ENCODE data around the gene CTNNB1.
"Not testable (repeated sequence)": the region's sequence is repeated elsewhere in the genome, so short reads cannot be mapped to it uniquely, and the experiment has no call there.

Gene CTNNB1

DNA sequence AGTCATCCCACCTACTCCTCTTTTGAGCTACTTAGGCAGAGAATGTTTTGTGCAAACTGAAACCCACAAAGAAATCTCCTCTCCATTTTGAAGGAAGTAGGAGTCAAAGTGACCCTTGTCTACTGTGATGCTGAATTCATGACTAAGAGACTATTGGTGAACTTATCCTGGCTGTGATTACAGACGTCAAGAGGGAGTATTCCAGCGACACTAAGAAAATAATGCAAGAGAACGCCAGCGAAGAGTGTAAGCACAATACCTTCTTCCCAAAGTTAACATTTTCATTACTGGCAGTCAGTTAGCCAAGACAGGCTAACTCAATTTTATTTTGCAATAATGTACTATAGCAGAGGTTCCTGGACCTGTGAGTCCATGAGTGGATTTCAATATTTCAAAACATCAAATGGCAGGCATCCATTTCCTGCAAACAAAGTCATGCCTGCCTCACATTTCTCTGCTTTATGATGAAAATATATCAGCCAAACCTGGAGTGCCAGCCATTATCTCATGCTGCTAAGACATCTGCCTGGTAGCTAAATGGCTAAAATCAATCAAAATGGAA lies 59.0 kb downstream of the CTNNB1 start:
- DNase-seq (ENCODE audit: low spot score): no peak

GRCh38 chr3:41259449-41260062 lies 60.3 kb downstream of the CTNNB1 start:
- no peak for DNase-seq (ENCODE audit: low spot score)

GRCh38 chr3:41260063-41260450 lies 60.8 kb downstream of the CTNNB1 start:
- no peak for DNase-seq (ENCODE audit: low spot score)

DNA sequence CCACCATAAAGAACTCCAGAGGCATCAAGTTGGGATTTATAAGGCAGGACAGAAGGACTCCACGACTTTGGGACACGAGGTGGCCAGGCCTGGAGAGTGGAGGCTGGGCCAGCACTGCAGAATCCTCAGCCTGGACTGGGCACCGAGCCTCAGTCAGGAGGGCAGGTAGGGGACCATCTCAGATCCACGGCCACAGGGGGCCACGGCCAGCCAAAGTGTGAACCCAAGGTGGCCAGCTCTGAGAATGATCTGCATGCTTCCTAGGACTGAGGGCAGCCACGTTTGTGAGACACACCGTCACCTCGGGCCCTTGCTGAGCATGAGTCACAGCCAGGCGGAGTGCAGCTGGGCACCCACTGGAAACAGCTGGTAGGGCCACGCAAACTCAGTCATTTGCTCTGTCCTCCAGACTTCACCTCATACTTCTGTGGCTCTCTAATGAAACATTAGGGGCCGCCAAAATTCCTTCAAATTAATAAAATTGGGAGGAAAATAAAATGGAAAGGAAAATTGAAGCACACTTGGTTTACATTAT lies 65.8 kb downstream of the CTNNB1 start:
- DNase-seq (ENCODE audit: low spot score): no peak

DNA sequence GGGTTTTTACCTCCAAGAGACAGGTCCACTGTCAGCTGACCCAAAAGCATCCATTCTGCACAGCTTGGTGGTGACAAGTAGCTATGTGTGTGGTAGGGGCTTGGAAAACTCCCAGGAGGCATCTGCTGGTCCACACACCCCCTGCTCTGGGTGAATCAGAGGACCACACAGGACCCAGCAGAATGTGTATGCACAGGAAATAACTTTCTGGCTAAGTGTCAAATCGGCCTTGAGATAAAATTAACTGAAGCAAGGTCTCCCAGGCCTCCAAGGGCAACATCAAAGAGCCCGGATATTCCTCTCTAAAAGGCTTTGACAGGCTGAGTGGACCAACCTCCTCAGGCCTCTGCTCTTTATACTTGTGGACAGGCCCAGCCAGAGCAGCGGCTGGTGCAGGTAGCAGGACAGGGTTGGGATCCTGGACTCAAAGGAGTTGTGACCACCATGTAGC lies 66.5 kb downstream of the CTNNB1 start:
- DNase-seq (ENCODE audit: low spot score): no peak

DNA sequence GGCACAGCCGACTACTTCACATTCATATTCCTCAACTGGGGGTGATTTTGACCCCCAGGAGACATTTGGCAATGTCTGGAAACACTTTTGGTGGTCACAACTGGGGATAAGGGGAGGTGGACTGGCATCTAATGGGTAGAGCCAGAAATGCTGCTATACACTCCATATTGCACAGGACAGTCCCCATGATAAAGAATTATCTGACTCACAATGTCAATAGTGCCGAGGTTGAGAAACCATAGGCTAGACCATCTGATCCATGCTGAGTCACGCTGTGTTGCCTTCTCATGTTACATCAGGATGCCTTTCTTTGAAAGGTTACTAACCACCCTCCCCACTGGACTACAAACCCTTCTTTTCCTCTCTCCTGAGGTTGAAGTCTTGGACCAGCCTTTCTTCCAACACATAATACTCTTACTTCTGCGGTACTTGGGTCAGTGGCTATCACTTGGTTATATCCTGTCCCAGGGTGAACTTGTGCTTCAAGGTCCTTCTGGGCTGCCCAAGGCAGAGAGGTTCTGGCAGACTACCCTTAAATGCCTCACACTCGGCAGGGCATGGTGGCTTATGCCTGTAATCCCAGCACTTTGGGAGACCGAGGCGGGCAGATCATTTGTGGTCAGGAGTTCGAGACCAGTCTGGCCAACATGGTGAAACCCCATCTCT lies 68.8 kb downstream of the CTNNB1 start:
- DNase-seq (ENCODE audit: low spot score): no peak

GRCh38 chr3:41272667-41273066 lies 73.4 kb downstream of the CTNNB1 start:
- DNase-seq (ENCODE audit: low spot score): no peak

DNA sequence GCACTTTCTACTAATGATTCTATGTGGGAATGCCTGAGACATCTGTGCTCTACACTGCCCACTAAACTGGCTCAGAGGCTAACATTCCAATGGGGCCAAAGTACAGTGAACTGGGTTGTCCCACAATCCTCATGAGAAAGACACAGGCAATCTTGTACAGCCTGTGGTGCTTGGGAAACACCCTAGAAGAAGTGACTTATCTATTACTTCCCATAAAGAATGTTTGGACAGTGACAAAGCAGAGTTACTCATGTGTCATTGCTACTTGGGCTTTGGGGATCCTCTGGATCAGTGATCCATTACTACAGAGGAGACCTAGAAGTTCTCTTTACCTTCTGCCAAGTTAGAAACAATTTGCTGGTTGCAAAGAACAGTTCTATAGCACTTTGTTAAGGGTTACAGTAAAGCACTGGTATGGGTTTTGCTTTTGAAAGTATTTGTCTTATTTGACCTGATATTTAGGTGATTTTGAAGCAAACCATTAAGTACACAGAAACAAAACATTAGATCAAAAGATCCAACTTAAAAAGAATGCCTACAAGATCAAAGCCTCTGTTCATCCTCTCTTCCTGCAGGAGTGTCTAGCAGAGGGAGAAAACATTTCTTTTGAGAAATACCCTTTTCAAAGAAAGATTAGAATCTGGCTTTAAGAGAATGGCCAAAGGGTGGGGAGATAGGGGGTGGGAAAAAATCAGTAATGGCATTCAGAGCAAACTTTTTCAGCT lies 75.8 kb downstream of the CTNNB1 start:
- DNase-seq (ENCODE audit: low spot score): no peak

DNA sequence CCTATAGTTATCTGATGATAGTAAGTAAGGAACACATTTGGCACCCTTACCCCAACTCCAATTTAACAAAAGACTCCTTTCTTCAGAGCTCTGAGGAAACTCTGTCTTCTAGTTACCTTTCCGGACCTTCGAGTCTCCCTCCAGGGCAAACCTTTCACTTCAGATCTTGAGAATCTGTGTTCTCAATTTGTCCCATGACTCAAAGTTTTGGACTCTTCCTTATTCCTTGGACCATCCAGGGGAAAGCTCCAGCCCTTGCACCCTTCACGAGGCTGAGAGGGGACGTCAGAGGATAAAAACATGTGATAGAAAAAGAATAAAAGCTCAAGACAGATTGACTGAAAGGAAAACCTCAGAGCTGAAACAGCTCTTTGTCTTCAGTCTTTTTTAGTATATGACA lies 76.9 kb downstream of the CTNNB1 start:
- DNase-seq (ENCODE audit: low spot score): no peak

GRCh38 chr3:41277790-41278465 lies 78.6 kb downstream of the CTNNB1 start:
- DNase-seq (ENCODE audit: low spot score): no peak

GRCh38 chr3:41284934-41285333 lies 85.6 kb downstream of the CTNNB1 start:
- DNase-seq (ENCODE audit: low spot score): not testable (repeated sequence)

DNA sequence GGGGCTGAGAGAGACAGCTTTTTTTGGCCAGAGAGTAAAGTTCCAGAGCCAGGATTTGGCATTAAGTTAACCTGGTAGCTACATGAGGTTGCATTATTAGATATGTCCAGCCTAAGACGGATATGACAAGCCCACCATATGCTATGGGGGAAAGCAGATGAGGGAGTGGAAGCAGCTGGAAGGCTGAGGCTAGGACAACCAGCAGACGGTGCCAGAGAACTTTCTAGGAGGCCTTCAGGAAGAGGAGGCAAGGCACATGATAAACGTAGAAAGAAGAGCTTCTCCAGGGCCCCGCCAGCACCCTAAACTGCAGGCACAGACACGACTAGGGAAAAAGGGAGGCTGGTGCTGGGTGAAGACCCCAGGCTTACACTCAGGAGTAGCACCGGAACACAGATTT lies 87.0 kb downstream of the CTNNB1 start:
- no peak for DNase-seq (ENCODE audit: low spot score)

DNA sequence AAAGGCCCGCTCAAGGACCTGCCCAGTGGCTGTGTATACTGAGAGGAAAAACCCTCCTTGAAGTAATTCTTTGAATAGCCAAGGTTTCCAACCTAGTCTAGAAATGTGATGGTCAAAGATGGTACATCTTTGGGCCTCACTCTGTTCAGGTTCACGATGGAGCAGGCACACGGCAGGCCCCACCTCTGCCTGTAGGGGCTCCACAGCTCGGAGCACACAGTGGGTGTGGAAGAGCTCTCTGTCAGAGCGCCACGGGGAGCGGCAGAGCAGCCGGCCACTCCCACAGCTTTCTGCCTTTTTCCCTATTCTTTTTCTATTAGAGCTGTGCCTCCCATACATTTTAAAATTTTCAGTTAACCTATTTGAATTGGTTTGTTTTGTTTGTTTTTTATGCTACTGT lies 89.5 kb downstream of the CTNNB1 start:
- DNase-seq (ENCODE audit: low spot score): no peak
